HG02870 (cell line): Measurements from ENCODE around the gene NFYA.

Experiments
- ATAC-seq: cut with Tn5 transposase; IDR thresholded peaks from one replicate; pipeline ENCODE4 v1.9.1; 2021; ENCODE audit warnings: mild to moderate bottlenecking, moderate library complexity; ENCODE audit not compliant: unreplicated experiment

The NFYA gene

GRCh38 chr6:41072836-41073202, at the start of gene NFYA:
Gene NFYA (plus strand): TSS chr6:41072974. CDS start chr6:41079090, 6,116 bp downstream.
- ATAC-seq = peak; percentile 56

DNA sequence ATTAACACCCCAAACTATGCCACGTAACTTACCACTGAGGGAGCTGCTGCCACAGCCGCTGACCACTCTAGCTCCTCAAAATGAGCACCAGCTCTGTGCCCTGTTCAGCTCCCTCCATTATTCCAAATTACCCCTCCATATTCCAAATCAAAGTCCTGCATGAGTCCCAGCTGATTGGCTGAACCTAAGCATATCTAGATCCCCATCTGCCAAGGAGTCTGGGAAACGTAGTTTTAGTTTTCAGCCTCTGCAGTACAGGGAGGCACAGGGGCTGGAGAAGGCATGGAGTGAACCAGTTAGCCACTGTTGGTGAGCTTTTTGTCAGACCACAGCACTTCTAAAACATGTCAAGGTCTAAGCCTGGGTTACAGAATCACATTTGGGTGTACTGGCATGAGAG, 49.7 kb upstream of the NFYA start:
- ATAC-seq = no peak

- ATAC-seq = no peak
Measured at GRCh38 chr6:41025966-41026530, 46.7 kb upstream of the NFYA start.

DNA sequence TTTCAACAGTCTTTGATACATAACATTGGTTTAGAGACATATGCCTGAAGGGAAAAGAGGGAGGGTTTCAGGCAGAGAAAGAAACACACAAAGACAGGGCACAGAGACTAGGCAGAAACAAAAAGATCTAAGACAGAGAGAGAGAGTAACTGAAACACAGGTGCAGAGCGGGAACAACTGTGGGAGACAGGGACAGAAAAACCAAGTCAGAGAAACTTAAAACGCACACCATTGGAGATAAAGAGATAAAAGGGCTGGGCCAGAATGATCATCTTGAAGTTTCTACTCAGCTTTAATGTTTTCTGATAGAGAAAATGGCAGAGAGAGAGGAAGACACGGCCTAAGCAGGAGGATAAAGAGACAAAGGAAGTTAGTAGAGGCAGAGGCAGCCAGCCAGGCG, 45.5 kb upstream of the NFYA start:
- no peak for ATAC-seq

- peak; percentile 73 for ATAC-seq
Measured at GRCh38 chr6:41027799-41028560, 44.8 kb upstream of the NFYA start.

GRCh38 chr6:41028561-41029412, 44.0 kb upstream of the NFYA start:
- ATAC-seq = peak; percentile 38

DNA sequence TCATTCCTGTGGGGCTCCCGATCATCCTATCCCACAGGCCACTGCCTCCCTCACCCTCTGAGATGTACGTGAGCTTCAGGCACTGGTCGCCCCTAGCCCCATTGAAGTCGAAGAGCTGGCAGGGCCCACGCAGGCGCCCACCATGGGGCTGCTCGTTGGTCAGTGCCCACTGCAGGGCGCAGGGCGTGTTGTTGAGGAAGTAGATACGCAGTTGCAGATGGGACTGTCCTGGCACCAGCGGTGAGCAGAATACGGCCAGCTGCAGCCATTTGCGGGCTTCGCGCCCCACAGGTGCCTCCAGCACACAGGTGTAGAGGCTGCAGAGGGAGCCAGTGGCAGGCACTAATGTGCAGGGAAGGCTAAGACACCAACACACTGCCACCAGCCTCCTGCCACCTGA, 39.9 kb upstream of the NFYA start:
- no peak for ATAC-seq

GRCh38 chr6:41033776-41034175, 39.0 kb upstream of the NFYA start:
- ATAC-seq = no peak

- ATAC-seq = no peak
Measured at GRCh38 chr6:41036186-41036585, 36.6 kb upstream of the NFYA start.

DNA sequence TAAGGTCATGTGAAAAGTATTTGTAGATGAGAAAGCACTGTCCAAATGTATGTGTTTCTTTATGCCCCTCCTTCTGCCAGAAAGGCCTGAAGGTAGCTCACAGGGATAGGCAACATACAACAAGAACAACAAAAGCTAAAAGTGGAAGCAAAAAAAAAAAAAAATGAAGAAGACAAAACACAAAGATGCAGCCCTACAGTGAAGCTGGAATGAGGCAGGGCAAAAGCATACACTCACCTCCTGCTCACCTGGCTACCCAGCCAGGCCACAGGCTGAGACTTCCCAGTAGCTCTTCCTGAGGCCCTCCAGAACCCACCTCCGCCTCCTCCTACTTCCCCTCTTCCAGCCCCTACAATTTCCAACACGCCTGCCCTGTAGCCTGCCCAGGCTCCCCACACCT, 36.2 kb upstream of the NFYA start:
- ATAC-seq = no peak

GRCh38 chr6:41037107-41037900, 35.5 kb upstream of the NFYA start:
- no peak for ATAC-seq

DNA sequence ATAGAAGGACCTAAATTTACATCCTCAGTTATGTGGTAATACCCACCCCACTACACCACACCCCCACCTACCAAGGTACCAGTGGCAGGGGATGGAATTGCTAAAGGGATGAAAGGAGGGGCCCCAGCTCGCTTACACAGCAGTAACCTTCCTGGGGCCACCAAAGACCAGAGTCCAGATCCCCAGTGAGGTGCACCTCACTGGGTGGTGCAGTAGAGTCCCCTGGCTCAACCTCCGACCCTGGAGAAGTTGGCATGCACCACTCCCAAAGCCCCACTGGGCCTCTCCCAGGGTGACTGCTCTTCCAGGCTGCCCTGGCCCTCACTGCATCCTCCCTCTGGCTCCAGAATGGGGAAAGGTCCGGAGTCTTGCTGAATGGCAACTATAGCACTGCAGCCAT, 34.6 kb upstream of the NFYA start:
- ATAC-seq = no peak

GRCh38 chr6:41039060-41039998, 33.4 kb upstream of the NFYA start, which contains the start of gene UNC5CL:
Gene UNC5CL (minus strand): TSS chr6:41039221. CDS start chr6:41035074, 4,147 bp downstream.
- no peak for ATAC-seq

DNA sequence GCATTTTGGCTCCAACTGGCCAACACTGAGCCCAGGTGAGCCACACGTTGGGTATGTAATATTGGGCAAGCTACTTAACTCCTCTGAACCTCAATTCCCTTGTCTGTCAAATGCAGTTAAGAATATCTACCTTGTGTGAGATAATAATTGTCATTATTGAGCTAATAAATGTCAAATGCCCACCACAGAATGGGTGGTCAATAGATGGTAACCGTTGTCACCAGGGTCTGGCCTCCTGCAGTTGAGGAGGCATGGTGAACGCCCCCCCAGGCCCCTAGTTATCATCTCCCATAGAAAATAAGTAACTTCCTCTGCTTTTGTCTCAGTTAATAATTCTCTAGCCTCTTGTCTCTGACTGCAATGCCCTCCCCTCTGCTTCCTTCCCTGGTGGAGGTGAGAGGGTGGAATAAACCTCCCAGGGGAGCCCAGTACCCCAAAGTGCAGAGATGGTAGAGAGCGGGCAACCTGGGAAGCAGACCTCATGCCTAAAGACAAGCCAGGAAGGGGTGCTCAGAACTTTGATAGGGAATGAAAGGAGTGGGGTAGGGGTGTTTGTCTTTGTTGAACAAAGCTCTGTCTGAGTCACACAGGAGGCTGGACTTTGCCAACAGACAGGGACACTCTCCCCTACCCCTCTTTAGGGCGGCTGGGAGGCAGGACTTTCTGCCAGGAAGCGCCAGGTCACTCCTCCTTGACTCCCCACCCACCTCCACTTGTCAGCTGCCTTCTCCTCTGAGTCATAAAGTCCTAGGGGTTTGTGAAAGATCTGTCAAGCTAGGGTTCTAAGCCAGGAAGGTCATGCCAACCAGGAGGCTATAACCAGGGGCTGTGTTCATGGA, 32.5 kb upstream of the NFYA start:
- ATAC-seq = no peak

- no peak for ATAC-seq
Measured at GRCh38 chr6:41040940-41041536, 31.7 kb upstream of the NFYA start.

DNA sequence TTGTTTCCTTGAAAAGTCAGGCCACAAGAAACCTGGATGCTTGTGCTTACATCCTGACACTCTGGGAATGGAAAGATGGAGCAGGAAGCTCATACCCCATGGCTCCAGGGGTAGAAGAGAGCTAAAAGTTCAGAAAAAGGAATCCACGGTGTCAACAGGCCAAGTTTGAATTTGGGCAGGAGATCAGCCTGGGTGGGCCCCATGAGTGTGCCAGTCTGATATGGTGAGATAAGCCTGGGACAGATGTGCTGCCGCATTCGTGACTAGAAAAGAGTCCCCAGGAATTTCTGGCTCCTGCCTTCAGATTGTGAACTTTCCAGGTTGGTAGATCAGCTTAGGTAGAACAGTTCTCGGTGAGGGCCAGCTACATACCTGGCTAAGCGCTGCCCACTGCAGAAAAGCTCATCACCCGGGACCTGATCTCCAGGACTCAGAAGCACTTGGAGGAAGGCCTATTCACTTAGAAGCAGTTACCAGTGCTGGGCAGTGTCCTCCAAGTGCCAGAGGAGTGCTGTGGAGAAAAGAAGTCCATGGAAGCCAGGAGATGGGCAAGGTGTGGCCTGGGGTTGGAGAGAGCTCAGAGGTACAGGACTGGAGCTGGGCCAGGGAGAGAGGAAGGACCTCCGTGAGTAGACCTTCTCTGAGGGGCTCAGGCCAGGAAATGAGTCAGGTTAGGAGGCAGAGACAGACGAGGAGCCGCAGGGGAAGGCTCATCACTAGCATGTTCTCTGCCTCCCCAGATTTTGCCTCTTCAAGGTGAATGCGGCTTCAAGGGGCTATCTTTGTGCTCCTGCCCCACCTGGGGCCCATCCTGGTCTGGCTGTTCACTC, 30.3 kb upstream of the NFYA start, which contains the start of gene TSPO2:
Gene TSPO2, plus strand, starts transcription at position 242 of the 830 bp plus-strand sequence. Its CDS starts 519 bp downstream, at position 761.
- ATAC-seq = no peak

DNA sequence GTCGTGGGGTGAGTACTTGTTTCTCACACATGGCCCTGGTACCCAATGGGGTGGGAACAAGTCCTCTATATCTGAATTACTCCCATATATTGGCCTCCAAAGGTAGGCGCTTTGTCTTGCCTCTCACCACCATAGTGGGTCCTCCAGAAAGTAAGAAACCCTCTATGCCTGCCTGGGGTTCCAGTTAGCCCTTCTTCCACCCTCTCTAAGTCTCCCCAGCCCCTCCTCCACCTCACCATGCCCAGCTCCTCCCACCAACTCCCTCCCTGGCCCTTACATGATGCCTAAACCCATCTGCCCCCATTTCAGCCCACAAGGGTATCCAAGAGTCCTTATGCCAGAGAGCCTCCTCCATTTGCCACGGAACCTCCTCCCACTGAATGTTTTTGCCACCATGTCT, 29.6 kb upstream of the NFYA start:
- ATAC-seq = no peak

GRCh38 chr6:41045664-41046063, 27.1 kb upstream of the NFYA start:
- no peak for ATAC-seq
